ENCODE data around the gene SMOC2.

- TF ChIP-seq, protein P1, sequence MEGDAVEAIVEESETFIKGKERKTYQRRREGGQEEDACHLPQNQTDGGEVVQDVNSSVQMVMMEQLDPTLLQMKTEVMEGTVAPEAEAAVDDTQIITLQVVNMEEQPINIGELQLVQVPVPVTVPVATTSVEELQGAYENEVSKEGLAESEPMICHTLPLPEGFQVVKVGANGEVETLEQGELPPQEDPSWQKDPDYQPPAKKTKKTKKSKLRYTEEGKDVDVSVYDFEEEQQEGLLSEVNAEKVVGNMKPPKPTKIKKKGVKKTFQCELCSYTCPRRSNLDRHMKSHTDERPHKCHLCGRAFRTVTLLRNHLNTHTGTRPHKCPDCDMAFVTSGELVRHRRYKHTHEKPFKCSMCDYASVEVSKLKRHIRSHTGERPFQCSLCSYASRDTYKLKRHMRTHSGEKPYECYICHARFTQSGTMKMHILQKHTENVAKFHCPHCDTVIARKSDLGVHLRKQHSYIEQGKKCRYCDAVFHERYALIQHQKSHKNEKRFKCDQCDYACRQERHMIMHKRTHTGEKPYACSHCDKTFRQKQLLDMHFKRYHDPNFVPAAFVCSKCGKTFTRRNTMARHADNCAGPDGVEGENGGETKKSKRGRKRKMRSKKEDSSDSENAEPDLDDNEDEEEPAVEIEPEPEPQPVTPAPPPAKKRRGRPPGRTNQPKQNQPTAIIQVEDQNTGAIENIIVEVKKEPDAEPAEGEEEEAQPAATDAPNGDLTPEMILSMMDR (IDR thresholded peaks at IDR 0.05) = no peak
- TF ChIP-seq POLR2A (IDR thresholded peaks at IDR 0.05) = no peak
Measured at GRCh38 chr6:168394606-168395005, 46.4 kb upstream of the SMOC2 start.

All from prostate gland (tissue), 2 donors.